ENCODE data around the gene CLECL1.

The CLECL1 gene

DNA sequence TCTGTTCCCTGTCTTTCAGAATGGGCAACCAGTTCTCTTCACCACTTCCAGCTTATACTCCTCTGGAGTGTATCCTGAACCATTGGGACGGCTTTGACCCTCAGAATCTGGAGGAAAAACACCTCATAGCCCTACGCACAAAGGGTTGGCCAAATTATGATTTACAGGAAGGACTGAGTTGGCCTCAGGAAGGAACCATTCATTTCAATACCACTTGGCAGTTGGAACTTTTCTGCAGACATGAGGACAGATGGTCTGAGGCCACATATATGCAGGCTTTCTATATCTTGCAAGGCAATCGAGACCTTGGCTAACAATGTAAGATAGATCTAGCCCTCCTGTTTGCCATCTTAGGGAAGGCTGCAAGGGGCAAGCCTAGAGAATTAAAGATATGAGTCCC lies 24.0 kb downstream of the CLECL1 start:
- Histone ChIP-seq H3K9ac (ENCODE audit: low read length) (no peak overlapping the region), H3K18ac (ENCODE audit: low read depth in 1 of 2, low read length in 2 of 2) (no peak overlapping the region), H2BK15ac (ENCODE audit: low read depth, poor library complexity, severe bottlenecking) (no peak overlapping the region), H3K4me1 (ENCODE audit: control insufficient read depth, insufficient read depth, low read depth, low read length) (peaks cover 8% of the 10 kb centered on the region), H4K8ac (ENCODE audit: low read length) (no peak overlapping the region), H3K27me3 (ENCODE audit: control insufficient read depth in 1 of 2, insufficient read depth in 1 of 2, low read length in 2 of 2) (no peaks in the 10 kb centered on the region), H3K79me1 (replicated peaks; ENCODE audit: low read length, poor library complexity, severe bottlenecking) (no peaks in the 10 kb centered on the region), H3K14ac (ENCODE audit: low read length in 2 of 2) (no peak overlapping the region), H2AFZ (ENCODE audit: low read depth, low read length) (no peak overlapping the region), H3K36me3 (ENCODE audit: control insufficient read depth in 1 of 2, insufficient read depth in 2 of 2, low read depth in 1 of 2, low read length in 2 of 2) (no peaks in the 10 kb centered on the region), H3K4me3 (ENCODE audit: insufficient read depth in 1 of 2, low read depth in 1 of 2, low read length in 2 of 2) (no peak overlapping the region), H3K4ac (ENCODE audit: low read depth in 1 of 2, low read length in 2 of 2) (no peak overlapping the region), H4K91ac (ENCODE audit: low read length) (no peak overlapping the region), H3K9me3 (ENCODE audit: control insufficient read depth, low read length) (no peaks in the 10 kb centered on the region), H3K4me2 (ENCODE audit: low read length, poor library complexity, severe bottlenecking) (no peak overlapping the region), H2BK120ac (ENCODE audit: low read depth, low read length) (no peak overlapping the region), H2BK12ac (ENCODE audit: low read length in 2 of 2) (no peak overlapping the region), H3K23ac (ENCODE audit: low read length in 2 of 2) (no peak overlapping the region), H2AK5ac (ENCODE audit: low read length, severe bottlenecking) (no peak overlapping the region), H2BK5ac (ENCODE audit: low read depth, low read length, poor library complexity, severe bottlenecking) (no peak overlapping the region), H3K27ac (ENCODE audit: low read length, poor library complexity, severe bottlenecking) (no peak overlapping the region)
- DNase-seq = no peak
- 94% methylated on average over 3 of the region's 3 CpGs for WGBS

DNA sequence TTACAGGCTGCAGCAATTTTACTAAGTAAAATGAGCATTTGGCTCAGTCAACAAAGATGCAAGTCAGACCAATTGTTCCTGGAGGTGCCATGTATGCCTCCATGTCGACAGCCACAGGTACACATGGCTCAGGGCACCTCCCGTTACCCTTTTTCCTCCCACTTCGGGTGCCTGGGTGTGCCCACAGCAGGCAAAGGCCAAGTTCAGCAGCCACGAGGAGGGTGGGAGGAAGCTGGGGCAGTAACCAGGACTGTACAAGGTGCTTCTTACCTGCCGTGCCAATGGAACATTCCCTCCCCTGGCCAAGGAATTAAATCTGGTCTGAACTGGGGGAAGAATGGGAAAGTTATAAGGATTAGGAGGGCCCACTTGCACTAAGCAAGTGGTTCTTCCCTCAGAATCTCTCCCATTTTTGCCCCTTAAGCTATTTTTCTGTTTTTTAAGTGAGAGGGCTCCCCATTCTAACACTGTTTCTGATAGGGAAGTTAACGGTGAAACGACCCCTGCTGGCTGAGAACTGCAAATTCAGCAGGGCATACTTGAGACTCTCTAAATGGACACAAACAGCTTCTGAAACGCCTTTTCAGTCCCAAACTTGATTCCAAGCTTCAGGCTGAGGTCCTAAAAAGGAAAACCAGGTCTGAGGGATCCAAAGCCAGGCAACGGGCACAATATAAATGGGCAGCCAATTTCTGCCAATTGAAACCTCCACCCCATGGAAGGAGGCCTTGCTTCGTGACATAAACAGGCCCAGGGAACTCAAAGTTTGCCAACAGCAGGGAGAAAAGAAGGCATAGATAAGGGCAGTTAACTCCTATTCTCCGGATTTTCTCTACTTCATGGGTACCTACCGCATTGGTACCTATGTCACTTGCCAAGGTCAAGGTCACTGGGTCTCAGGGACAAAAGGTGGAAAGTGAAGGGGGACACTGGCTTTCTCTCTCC lies 24.8 kb downstream of the CLECL1 start:
- H3K23ac ChIP-seq (ENCODE audit: low read length in 2 of 2) = no peak overlapping the region
- no peaks in the 10 kb centered on the region for H3K27me3 ChIP-seq (ENCODE audit: control insufficient read depth in 1 of 2, insufficient read depth in 1 of 2, low read length in 2 of 2)
- H3K9ac ChIP-seq (ENCODE audit: low read length) = no peak overlapping the region
- H2AFZ ChIP-seq (ENCODE audit: low read depth, low read length) = no peak overlapping the region
- H2AK5ac ChIP-seq (ENCODE audit: low read length, severe bottlenecking) = no peak overlapping the region
- H3K79me1 ChIP-seq (replicated peaks; ENCODE audit: low read length, poor library complexity, severe bottlenecking) = no peaks in the 10 kb centered on the region
- H3K4ac ChIP-seq (ENCODE audit: low read depth in 1 of 2, low read length in 2 of 2) = no peak overlapping the region
- H3K18ac ChIP-seq (ENCODE audit: low read depth in 1 of 2, low read length in 2 of 2) = no peak overlapping the region
- H4K91ac ChIP-seq (ENCODE audit: low read length) = no peak overlapping the region
- no peak overlapping the region for H3K14ac ChIP-seq (ENCODE audit: low read length in 2 of 2)
- H3K36me3 ChIP-seq (ENCODE audit: control insufficient read depth in 1 of 2, insufficient read depth in 2 of 2, low read depth in 1 of 2, low read length in 2 of 2) = no peaks in the 10 kb centered on the region
- H2BK120ac ChIP-seq (ENCODE audit: low read depth, low read length) = no peak overlapping the region
- no peak overlapping the region for H2BK5ac ChIP-seq (ENCODE audit: low read depth, low read length, poor library complexity, severe bottlenecking)
- no peak overlapping the region for H3K4me2 ChIP-seq (ENCODE audit: low read length, poor library complexity, severe bottlenecking)
- H3K9me3 ChIP-seq (ENCODE audit: control insufficient read depth, low read length) = no peaks in the 10 kb centered on the region
- no peak overlapping the region for H2BK15ac ChIP-seq (ENCODE audit: low read depth, poor library complexity, severe bottlenecking)
- no peak overlapping the region for H4K8ac ChIP-seq (ENCODE audit: low read length)
- peak; percentile 62 for DNase-seq
- peaks cover 8% of the 10 kb centered on the region for H3K4me1 ChIP-seq (ENCODE audit: control insufficient read depth, insufficient read depth, low read depth, low read length)
- WGBS = 58% methylated on average over 12 of the region's 12 CpGs
- no peak overlapping the region for H3K27ac ChIP-seq (ENCODE audit: low read length, poor library complexity, severe bottlenecking)
- H2BK12ac ChIP-seq (ENCODE audit: low read length in 2 of 2) = peak overlapping the region in 1 of 2 experiments; percentile 26
- no peak overlapping the region for H3K4me3 ChIP-seq (ENCODE audit: insufficient read depth in 1 of 2, low read depth in 1 of 2, low read length in 2 of 2)

DNA sequence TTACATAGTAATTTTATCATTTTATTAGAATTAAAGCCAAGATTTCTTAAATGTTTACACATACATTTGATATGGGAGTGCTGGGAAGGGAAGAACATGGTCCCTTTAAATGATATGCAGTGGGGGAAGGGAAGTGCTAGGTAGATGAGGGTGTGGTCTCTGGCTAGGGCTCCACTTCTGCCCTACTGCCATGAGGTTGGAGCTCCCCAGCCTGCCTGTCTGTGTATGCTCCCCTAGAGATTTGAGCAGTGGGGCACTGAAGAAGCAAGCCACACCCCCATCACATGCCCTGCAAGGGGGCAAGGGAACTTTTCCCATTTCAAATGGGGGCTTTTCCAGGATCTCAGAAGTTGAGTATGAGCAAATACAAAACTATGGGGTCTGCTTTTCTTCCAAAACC lies 25.5 kb downstream of the CLECL1 start:
- Histone ChIP-seq H3K4ac (ENCODE audit: low read depth in 1 of 2, low read length in 2 of 2) (no peak overlapping the region), H4K91ac (ENCODE audit: low read length) (no peak overlapping the region), H3K23ac (ENCODE audit: low read length in 2 of 2) (no peak overlapping the region), H3K14ac (ENCODE audit: low read length in 2 of 2) (no peak overlapping the region), H3K4me2 (ENCODE audit: low read length, poor library complexity, severe bottlenecking) (no peak overlapping the region), H3K18ac (ENCODE audit: low read depth in 1 of 2, low read length in 2 of 2) (no peak overlapping the region), H2AFZ (ENCODE audit: low read depth, low read length) (no peak overlapping the region), H3K79me1 (replicated peaks; ENCODE audit: low read length, poor library complexity, severe bottlenecking) (no peaks in the 10 kb centered on the region), H2BK15ac (ENCODE audit: low read depth, poor library complexity, severe bottlenecking) (no peak overlapping the region), H3K4me3 (ENCODE audit: insufficient read depth in 1 of 2, low read depth in 1 of 2, low read length in 2 of 2) (no peak overlapping the region), H3K9me3 (ENCODE audit: control insufficient read depth, low read length) (no peaks in the 10 kb centered on the region), H3K9ac (ENCODE audit: low read length) (no peak overlapping the region), H3K27ac (ENCODE audit: low read length, poor library complexity, severe bottlenecking) (no peak overlapping the region), H4K8ac (ENCODE audit: low read length) (no peak overlapping the region), H2BK120ac (ENCODE audit: low read depth, low read length) (no peak overlapping the region), H3K36me3 (ENCODE audit: control insufficient read depth in 1 of 2, insufficient read depth in 2 of 2, low read depth in 1 of 2, low read length in 2 of 2) (no peaks in the 10 kb centered on the region), H3K27me3 (ENCODE audit: control insufficient read depth in 1 of 2, insufficient read depth in 1 of 2, low read length in 2 of 2) (no peaks in the 10 kb centered on the region), H2BK5ac (ENCODE audit: low read depth, low read length, poor library complexity, severe bottlenecking) (no peak overlapping the region), H2AK5ac (ENCODE audit: low read length, severe bottlenecking) (no peak overlapping the region), H2BK12ac (ENCODE audit: low read length in 2 of 2) (no peak overlapping the region), H3K4me1 (ENCODE audit: control insufficient read depth, insufficient read depth, low read depth, low read length) (peaks cover 8% of the 10 kb centered on the region)
- DNase-seq = no peak

DNA sequence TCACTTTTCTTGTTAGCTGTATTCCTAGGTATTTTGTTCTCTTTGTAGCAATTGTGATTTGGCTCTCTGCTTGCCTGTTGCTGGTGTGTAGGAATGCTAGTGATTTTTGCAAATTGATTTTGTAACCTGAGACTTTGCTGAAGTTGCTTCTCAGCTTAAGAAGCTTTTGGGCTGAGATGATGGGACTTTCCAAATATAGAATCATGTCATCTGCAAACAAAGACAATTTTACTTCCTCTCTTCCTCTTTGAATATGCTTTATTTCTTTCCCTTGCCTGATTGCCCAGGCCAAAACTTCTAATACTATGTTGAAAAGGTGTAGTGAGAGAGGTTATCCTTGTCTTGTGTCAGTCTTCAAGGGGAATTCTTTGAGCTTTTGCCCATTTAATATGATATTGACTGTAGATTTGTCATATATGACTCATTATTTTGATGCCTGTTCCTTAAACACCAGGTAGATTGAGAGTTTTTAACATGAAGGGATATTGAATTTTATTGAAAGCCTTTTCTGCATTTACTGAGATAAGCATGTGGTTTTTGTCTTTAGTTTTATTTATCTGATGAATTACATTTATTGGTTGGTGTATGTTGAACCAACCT lies 26.7 kb downstream of the CLECL1 start:
- Histone ChIP-seq H3K23ac (ENCODE audit: low read length in 2 of 2) (no peak overlapping the region), H3K4ac (ENCODE audit: low read depth in 1 of 2, low read length in 2 of 2) (no peak overlapping the region), H2BK15ac (ENCODE audit: low read depth, poor library complexity, severe bottlenecking) (no peak overlapping the region), H3K9me3 (ENCODE audit: control insufficient read depth, low read length) (no peaks in the 10 kb centered on the region), H3K36me3 (ENCODE audit: control insufficient read depth in 1 of 2, insufficient read depth in 2 of 2, low read depth in 1 of 2, low read length in 2 of 2) (no peaks in the 10 kb centered on the region), H3K4me2 (ENCODE audit: low read length, poor library complexity, severe bottlenecking) (no peak overlapping the region), H3K79me1 (replicated peaks; ENCODE audit: low read length, poor library complexity, severe bottlenecking) (no peaks in the 10 kb centered on the region), H2BK120ac (ENCODE audit: low read depth, low read length) (no peak overlapping the region), H2AFZ (ENCODE audit: low read depth, low read length) (no peak overlapping the region), H3K27ac (ENCODE audit: low read length, poor library complexity, severe bottlenecking) (no peak overlapping the region), H3K4me1 (ENCODE audit: control insufficient read depth, insufficient read depth, low read depth, low read length) (peaks cover 8% of the 10 kb centered on the region), H3K18ac (ENCODE audit: low read depth in 1 of 2, low read length in 2 of 2) (no peak overlapping the region), H4K91ac (ENCODE audit: low read length) (no peak overlapping the region), H4K8ac (ENCODE audit: low read length) (no peak overlapping the region), H3K9ac (ENCODE audit: low read length) (no peak overlapping the region), H2AK5ac (ENCODE audit: low read length, severe bottlenecking) (no peak overlapping the region), H2BK12ac (ENCODE audit: low read length in 2 of 2) (no peak overlapping the region), H3K14ac (ENCODE audit: low read length in 2 of 2) (no peak overlapping the region), H3K4me3 (ENCODE audit: insufficient read depth in 1 of 2, low read depth in 1 of 2, low read length in 2 of 2) (no peak overlapping the region), H2BK5ac (ENCODE audit: low read depth, low read length, poor library complexity, severe bottlenecking) (no peak overlapping the region), H3K27me3 (ENCODE audit: control insufficient read depth in 1 of 2, insufficient read depth in 1 of 2, low read length in 2 of 2) (no peaks in the 10 kb centered on the region)
- no peak for DNase-seq

Measured in mesenchymal stem cell (in vitro differentiated cells and primary cell).